Activated T-cell treated with anti-CD3 and anti-CD28 coated beads for 1 hour (primary cell): ENCODE data around the gene TCF7.
A peak's percentile ranks its signal among the peaks of the same experiment; 100 is the strongest.

Experiments
- DNase-seq: peaks from one replicate; pipeline ENCODE4 v3.0.0-alpha.2; 2020; ENCODE audit warnings: low read depth

The TCF7 gene

DNA sequence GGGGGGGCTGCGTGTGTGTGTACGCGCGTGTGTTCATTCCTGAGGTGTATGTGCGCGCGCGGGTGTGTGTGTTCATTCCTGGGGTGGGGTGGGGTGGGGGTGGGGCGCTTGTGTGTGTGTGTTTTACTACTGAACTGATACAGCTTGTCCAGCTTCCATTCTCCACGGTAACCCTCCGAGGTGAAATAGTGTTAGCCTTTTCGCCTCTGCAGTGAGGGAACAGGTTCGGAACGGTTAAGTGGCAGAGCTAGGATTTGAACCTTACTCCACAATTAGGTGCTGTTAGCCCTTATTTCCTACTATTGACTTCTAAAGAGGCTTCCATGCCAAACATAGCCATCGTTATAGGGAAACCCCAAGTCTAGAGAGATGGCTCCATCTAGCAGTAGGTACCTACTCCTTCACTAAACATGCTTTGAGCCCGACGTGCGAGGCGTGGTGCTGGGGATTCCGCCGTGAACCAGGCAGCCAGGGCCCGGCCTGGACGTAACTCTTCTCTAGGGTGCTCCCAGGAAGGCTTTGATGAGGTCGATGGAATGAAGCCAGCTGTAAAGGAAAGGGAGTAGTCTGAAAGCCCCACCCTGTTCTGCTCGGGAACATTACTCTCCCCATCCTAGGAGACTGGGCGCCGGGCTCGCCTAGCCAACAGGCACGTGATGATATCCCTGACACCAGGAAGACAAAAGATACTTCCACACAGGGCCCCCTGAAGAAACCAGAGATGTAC, 63.1 kb downstream of the TCF7 start:
- DNase-seq, result no peak

DNA sequence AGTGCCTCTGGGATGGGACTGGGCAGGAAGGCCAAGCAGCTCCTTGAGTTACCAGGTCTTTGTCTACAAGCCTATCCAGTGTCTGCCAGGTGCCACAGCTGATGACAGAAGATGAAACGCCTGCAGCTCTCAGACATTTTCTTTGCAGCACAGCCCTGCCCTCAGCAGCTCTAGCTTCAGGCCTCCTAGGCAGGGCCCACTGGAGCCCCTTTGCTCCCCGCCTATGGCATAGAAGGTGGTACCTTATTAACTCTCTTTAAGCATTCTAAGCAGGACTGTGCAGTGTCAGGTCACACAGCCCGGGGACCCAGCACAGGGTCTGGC, 63.6 kb downstream of the TCF7 start:
- no peak for DNase-seq

DNA sequence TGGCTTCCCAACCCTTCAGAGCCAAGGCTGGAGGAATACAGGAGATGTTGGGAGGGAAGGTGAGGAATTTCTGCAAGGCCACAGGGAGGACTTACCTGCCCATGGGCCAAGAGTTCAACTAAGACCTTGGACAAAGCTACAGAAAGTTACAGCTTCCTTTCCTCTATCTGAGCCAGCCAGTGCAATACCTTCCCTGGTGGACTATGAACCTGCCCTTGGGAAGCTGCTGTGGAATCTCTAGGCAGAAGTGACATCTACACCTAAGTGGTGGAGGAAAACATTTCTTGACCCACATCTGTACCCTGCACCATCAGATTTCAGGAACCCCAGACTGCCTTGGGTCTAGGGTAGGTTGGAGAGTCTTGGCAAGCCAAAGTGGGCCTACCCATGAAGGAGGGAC, 69.0 kb downstream of the TCF7 start:
- no peak for DNase-seq

DNA sequence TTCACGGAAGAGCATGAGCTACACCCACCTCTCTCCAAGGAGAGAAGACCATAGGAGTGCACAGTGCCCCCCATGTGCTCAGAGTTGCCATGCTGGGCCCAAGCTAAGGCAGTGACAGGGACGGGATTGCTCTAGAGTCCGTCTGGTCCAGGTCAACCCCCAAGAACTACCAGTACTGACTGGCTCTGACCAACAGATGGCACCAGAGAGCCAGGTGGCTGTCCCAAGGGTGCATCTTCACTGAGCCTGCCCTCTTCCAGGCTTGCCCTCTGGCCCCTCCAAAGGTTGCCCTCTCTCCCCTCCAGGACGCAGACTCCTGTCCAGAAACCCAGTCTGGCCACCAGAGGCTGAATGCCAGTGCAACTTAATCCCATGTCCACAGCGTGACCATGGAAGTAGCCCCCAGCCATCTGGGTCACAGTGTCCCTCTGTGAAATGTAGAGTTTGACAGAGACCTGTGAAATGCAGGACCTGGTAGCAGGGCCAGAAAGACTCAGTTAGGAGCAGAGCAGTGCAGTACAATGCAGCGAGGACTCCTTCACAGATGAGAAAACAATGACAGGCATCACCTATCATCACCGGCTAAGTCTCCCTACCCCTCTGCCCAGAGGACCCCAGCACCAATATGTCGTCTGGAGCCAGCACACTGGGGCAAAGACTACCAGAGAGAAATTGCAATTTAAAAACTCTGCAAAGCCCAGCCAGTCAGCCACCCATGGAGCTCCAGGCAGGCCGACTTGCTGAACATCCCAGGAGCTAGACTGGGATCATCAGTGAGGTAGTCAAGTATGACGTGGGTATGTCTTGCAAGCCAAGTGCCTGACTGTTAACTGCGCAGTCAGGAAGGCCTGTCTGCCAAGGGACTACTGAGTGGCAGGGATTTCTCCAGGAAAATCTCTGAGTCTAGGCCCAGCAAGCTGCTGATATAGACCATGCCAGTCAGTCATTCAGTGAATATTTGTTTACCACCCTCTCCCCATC, 70.0 kb downstream of the TCF7 start:
- peak; percentile 62 for DNase-seq

DNA sequence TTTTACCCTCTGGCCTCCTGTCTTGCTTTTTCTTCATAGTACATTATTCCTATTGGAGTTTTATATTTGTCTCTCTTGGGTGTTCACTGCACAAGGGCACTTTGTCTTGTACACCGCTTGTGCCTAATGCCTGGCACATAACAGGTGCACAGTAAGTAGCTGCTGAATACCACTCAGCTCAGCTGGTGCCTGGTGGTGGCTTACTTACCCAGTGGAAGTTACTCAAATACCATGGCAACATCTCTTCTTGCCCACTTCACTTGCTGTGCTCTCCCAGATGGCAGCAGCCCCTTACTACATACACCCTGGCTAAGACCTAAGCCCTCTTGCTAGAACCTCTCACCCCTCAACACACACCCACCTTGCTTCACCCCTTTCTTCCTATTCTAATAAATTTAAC, 73.6 kb downstream of the TCF7 start:
- DNase-seq, result no peak

DNA sequence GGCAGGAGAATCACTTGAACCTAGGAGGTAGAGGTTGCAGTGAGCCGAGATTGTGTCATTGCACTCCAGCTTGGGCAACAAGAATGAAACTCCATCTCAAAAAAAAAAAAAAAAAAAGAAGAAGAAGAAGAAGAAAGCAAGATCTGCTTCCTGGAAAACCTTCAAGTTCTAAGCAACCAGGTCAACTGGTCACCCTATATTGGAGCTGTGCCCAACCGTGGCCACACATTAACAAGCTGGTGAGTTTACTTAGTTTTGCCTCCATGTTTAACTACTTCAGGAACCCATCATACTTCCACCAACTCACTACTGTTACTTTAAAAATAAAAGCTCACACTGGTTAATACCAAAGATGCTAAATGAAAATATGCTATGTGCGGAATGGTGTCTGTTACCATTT, 74.5 kb downstream of the TCF7 start:
- no peak for DNase-seq

DNA sequence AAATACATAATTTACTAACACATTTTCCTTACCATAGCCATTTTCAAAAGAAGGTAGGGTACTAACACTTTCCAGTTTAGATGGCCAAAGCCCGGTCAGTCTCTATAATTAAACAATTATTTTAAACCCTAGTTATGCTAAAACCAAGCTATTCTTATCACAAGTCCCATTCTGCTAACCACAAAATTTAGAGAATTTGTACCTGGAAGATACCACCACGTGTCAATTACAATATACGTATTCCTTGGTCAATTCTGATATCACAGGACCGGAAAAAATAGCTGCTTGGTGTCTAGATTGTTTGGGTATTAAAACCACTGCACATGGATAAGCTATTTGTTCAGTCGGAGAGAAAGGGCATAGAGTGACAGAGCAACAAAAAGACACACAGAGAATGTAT, 81.2 kb downstream of the TCF7 start:
- DNase-seq, result no peak
